Activated naive CD8-positive, alpha-beta T cell treated with anti-CD3 and anti-CD28 coated beads for 36 hours (primary cell): Measurements from ENCODE around the gene DCLK1. TPM values are rescaled to one million over a fixed set of nuclear protein-coding genes. Genes with fewer than 3 reads are reported as not detected.
"Not testable (repeated sequence)": the region's sequence is repeated elsewhere in the genome, so short reads cannot be mapped to it uniquely, and the experiment has no call there.

ENCODE experiments used
- DNase-seq: peaks from one replicate; pipeline ENCODE4 v3.0.0; 2021
- H3K27ac Mint-ChIP-seq: one replicate; pipeline ENCODE4 v1.8.0; 2022; ENCODE audit warnings: mild to moderate bottlenecking, moderate library complexity, mixed read lengths
- H3K27me3 Mint-ChIP-seq: one replicate; pipeline ENCODE4 v1.8.0; 2022; ENCODE audit warnings: mild to moderate bottlenecking, mixed read lengths
- H3K36me3 Mint-ChIP-seq: one replicate; pipeline ENCODE4 v1.8.0; 2021; ENCODE audit warnings: mild to moderate bottlenecking, mixed read lengths
- H3K4me1 Mint-ChIP-seq: one replicate; pipeline ENCODE4 v1.8.0; 2021; ENCODE audit warnings: mixed read lengths
- H3K4me3 Mint-ChIP-seq: one replicate; pipeline ENCODE4 v1.8.0; 2022; ENCODE audit warnings: mild to moderate bottlenecking, moderate library complexity, mixed read lengths
- H3K9me3 Mint-ChIP-seq: one replicate; pipeline ENCODE4 v1.8.0; 2022; ENCODE audit warnings: mixed read lengths
- total RNA-seq, 2 experiments: library from RNA; stranded (reverse); gene quantifications; one replicate each; pipeline ENCODE4 v1.2.3, GENCODE V29; 2021

The DCLK1 gene
- total RNA-seq, 2 experiments from 2014 or later, result not detected

DNA sequence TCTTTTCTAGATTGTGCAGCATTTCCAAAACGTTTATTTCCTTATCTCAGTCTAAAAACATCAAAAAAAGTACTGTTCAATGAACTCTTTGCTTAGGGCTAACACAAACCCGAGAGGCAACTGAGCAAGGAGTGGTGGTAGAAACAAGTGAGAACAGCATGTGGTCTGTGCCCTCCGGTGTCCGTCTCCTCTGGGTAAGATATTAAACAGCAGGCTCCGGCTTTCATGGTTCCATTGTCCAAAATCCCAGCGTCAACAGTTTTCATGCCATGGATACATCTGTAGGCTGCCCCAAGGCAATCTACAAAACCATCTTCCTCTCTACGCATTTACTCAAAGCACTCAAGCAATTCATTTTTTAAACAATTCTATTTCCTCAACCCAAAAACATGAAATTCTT, 22.8 kb downstream of the DCLK1 start:
- no peak overlapping the region for H3K4me3 Mint-ChIP-seq
- no peaks in the 10 kb centered on the region for H3K4me1 Mint-ChIP-seq
- no peaks in the 10 kb centered on the region for H3K9me3 Mint-ChIP-seq
- DNase-seq, result no peak
- H3K27ac Mint-ChIP-seq, result no peak overlapping the region
- no peaks in the 10 kb centered on the region for H3K36me3 Mint-ChIP-seq
- H3K27me3 Mint-ChIP-seq, result no peaks in the 10 kb centered on the region

DNA sequence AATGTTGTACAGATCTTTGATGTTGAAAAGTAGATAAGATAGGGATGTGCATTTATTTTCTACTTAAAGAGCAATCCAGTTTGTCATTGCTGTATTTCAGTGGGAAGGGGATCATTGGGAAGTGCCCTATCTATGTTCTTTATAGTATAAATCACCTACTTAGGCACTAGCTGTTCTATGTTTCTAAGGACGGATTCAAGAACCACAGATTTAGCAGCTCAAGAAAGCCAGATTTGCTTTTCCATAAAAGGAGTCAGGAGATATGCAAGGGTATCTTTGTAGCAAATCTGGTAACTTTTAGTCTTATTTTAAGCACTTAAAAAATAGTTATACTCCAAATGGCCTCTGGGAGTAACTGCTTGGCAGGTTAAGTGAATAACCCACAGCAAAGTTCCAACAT, 23.7 kb downstream of the DCLK1 start:
- Mint-ChIP-seq H3K27ac (no peak overlapping the region), H3K4me3 (no peak overlapping the region), H3K27me3 (peaks cover 3% of the 10 kb centered on the region), H3K4me1 (no peaks in the 10 kb centered on the region), H3K9me3 (no peaks in the 10 kb centered on the region), H3K36me3 (no peaks in the 10 kb centered on the region)
- DNase-seq, result no peak

DNA sequence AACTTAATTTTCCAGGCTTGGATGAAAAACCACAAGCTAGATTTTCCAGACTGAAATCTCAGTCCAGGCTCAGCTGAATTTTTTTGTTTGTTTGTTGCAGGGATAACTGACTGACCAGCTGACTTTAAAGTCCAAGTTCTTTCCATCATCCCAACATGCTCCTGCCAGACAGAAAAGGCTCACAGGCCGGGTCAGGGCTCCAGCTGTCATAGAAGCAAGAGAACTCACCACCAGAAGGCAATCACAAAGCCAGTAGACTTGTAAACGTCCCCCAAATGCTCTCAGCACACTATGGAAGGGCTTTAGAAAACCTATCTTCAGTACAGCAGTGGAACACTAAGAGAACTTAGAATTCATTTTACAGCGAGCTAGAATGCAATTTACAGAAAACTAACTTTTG, 25.5 kb downstream of the DCLK1 start:
- H3K9me3 Mint-ChIP-seq, result no peaks in the 10 kb centered on the region
- H3K27me3 Mint-ChIP-seq, result peaks cover 3% of the 10 kb centered on the region
- H3K4me3 Mint-ChIP-seq, result no peak overlapping the region
- no peak overlapping the region for H3K27ac Mint-ChIP-seq
- DNase-seq, result no peak
- no peaks in the 10 kb centered on the region for H3K4me1 Mint-ChIP-seq
- no peaks in the 10 kb centered on the region for H3K36me3 Mint-ChIP-seq

DNA sequence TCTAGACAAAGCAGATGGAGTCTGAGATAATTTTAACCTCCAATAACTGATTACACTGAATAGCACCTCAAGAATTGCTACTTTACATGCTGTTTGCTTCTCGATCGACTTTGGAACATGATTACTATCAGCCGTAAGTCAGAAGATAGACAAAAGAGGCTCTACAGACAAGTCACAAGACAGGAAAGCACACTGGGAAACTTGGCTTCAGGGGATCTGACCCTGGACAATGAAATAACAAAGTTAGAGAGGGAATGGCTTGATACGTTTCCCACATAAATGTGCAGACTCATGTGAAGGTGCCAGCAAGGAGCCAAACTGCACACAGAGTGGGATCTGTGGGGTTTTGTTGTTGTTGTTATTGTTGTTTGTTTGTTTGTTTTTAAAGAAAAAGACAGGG, 28.5 kb downstream of the DCLK1 start:
- Mint-ChIP-seq H3K4me1 (no peaks in the 10 kb centered on the region), H3K27ac (no peak overlapping the region), H3K27me3 (peaks cover 3% of the 10 kb centered on the region), H3K4me3 (no peak overlapping the region), H3K9me3 (no peaks in the 10 kb centered on the region), H3K36me3 (no peaks in the 10 kb centered on the region)
- no peak for DNase-seq

DNA sequence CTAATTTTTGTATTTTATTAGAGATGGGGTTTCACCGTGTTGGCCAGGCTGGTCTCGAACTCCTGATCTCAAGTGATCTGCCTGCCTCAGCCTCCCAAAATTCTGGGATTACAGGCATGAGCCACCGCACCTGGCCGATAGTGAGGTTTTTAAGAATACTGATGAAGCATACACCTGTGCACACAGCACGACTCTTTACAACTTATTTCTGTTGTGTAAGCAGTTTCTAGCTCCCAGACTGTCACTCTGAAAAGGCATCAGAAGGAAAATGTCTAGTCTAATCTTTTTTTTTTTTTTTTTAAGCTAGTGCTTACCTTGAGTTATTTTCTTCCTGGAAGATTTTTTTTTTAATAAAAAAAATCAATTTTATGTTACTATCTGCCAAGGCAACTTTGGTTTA, 29.3 kb downstream of the DCLK1 start:
- DNase-seq, H3K27ac Mint-ChIP-seq, H3K4me3 Mint-ChIP-seq, H3K36me3 Mint-ChIP-seq, H3K9me3 Mint-ChIP-seq, H3K27me3 Mint-ChIP-seq, H3K4me1 Mint-ChIP-seq: not testable (repeated sequence)

DNA sequence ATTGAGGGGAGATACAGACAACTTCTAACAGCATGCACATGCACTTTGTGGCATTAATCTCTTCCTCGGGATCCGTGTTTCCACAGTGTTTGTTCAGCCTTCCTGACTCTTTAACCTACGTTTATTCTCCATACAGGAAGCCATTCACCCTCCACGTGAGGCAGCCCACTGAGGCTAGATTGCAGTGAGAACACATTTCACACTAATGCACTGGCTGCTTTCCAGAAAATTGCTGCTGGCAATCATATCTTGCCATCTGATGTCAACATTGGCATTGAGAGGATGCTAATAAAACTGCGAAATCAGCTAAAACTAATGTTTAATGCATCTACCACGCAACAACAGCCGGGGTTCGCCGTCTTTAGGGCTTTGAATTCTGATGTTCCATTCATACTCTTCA, 30.0 kb downstream of the DCLK1 start:
- no peak for DNase-seq
- Mint-ChIP-seq H3K36me3 (no peaks in the 10 kb centered on the region), H3K27me3 (peaks cover 3% of the 10 kb centered on the region), H3K4me1 (no peaks in the 10 kb centered on the region), H3K4me3 (no peak overlapping the region), H3K9me3 (no peaks in the 10 kb centered on the region), H3K27ac (no peak overlapping the region)

DNA sequence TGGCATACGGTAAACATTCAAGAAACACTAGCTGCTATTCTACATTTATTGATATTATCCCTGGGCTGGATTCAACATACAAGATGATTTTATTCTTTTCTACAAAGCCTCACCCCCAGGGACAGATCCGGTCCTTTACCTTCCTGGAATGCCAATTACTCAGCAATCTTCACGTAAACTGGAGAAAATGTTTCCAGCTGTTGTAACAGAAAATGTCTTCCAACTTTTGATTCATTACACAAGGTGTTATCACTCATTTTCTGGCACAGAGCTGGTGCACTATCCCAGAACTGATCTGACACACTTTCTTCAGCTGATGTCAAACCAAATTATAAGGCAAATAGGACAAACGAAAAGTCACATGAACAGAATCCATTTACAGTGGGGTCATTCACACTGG, 33.1 kb downstream of the DCLK1 start:
- no peak overlapping the region for H3K27ac Mint-ChIP-seq
- no peaks in the 10 kb centered on the region for H3K9me3 Mint-ChIP-seq
- DNase-seq, result no peak
- no peaks in the 10 kb centered on the region for H3K4me1 Mint-ChIP-seq
- H3K36me3 Mint-ChIP-seq, result no peaks in the 10 kb centered on the region
- peaks cover 3% of the 10 kb centered on the region for H3K27me3 Mint-ChIP-seq
- H3K4me3 Mint-ChIP-seq, result no peak overlapping the region

DNA sequence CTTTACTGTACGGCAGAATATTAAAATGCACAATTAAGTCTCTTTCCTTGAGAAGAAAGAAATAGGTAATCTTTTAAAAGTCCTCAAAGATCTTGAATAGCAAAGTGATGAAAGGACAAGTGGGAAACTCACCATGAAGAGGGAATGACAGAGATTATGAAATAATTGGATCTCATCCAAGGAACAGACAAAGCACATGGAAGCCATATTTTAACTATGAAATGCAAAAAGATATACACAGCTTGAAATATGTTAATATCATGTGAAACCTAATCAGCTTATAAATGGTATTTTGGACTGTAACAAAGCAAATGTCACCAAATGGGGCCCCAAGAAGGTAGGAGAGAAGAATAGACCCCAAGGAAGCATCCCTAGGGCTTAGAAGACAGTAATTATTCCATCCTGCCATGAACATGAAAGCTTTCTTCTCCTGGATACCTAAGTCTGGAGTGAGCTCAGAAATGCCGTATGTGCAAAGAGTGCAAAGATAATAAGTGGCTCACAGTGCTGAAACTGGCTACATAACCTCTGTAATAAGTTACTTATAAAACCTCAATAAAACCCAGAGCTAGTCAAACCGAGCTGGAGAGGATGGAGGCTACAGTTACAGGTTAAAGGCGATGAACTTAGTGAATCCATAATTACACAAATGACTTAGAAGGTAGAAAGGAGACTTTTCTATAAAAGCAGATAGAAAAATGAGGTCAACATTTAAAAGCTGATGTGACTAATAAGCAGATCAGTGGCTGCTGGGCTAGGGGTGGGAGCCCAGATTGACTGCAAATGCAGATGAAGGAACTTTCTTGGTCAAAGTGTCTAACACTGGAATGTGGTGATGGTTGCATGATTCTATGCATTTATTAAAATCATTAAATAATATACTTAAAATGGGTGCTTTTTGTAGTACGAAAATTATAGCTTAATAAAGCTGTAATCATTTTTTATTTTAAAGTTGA, 34.4 kb downstream of the DCLK1 start:
- no peak overlapping the region for H3K4me3 Mint-ChIP-seq
- peaks cover 4% of the 10 kb centered on the region for H3K27me3 Mint-ChIP-seq
- H3K36me3 Mint-ChIP-seq, result no peaks in the 10 kb centered on the region
- no peak overlapping the region for H3K27ac Mint-ChIP-seq
- peaks cover 2% of the 10 kb centered on the region for H3K9me3 Mint-ChIP-seq
- DNase-seq, result no peak
- H3K4me1 Mint-ChIP-seq, result no peaks in the 10 kb centered on the region

DNA sequence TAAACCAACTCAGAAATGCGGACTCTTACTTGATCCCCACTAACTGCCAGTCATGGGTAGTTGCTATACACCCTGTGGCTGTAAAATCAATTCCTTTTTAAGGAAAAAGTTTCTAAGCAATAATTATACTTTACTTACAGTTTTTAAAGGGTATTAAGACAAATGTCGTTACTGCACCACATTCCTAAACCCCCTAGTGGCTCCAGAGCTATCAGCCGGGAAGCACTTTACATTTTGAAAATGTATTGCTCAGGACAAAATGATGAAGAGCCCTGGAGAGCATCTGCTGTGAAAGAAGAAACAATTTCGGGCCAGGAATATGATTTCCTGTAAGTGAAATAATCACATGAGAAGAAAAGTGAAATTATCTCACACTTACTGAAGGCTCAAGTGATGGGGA, 36.7 kb downstream of the DCLK1 start:
- H3K9me3 Mint-ChIP-seq, result peaks cover 2% of the 10 kb centered on the region
- H3K4me3 Mint-ChIP-seq, result no peak overlapping the region
- H3K4me1 Mint-ChIP-seq, result no peaks in the 10 kb centered on the region
- no peak overlapping the region for H3K27ac Mint-ChIP-seq
- no peaks in the 10 kb centered on the region for H3K36me3 Mint-ChIP-seq
- no peak for DNase-seq
- H3K27me3 Mint-ChIP-seq, result peaks cover 4% of the 10 kb centered on the region

DNA sequence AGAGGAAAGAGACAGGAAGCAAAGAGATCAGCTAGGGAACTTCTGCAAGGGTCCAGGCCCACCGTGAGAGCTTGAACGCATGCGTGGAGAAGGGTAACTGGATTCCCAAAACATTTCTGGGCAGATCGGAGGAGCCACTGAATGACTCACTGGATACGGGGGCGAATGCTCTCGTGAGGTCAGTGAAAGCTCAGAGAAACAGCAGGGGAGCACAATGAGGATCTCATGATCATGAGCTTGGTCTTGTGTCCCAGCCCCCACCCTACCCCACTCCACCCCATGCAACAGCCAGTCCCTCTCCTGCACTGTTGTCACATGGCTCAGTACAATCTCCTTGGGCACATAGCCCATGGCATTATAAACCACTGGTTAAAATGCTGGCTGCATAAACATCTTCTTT, 40.6 kb downstream of the DCLK1 start:
- Mint-ChIP-seq H3K27ac (no peak overlapping the region), H3K9me3 (peaks cover 2% of the 10 kb centered on the region), H3K4me1 (no peaks in the 10 kb centered on the region), H3K4me3 (no peak overlapping the region), H3K36me3 (no peaks in the 10 kb centered on the region), H3K27me3 (peaks cover 4% of the 10 kb centered on the region)
- DNase-seq, result no peak

DNA sequence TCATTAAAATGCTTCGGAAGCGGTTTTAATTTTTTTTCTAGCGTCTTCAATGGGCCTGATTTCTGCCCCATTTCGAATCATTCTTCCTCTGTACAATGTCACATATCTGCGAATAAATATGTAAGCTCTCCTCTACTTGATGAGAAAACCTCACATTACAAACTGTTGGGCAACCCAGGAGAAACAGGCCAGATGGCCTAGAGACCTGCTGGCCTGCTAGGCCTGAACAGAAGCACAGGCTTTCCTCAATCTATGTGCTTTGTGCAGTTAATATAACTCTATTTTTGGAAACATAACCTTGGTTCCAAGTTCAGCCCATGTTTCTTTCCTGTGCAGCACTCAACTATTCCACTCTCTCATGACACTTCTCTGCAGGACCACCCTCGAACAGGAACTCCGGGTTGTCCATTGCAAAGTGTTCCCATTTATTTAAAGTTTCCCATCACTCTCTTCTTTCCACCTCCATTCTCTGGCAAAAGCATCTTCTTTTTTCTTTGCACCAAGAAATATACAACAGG, 42.0 kb downstream of the DCLK1 start:
- no peaks in the 10 kb centered on the region for H3K4me1 Mint-ChIP-seq

DNA sequence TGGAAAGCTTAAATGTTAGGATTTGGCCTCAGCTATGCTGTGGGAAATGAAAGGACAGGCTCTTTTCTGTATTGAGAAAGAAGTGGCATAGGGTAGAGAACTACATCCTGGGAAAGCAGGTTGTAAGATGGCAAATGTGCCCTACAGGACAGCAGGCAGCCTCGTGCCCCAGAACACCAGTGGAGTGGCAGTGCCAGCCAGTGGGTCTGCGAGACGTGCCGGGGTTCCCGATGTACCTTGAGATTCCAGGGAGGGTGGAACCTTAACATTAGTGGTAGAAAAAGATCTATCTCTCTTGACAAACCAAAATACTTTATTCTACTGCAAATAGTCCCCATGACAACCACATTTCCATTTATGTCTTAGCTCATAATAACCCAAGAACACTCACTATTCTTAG, 42.7 kb downstream of the DCLK1 start:
- DNase-seq, result no peak
- H3K36me3 Mint-ChIP-seq, result no peaks in the 10 kb centered on the region
- no peak overlapping the region for H3K4me3 Mint-ChIP-seq
- no peaks in the 10 kb centered on the region for H3K4me1 Mint-ChIP-seq
- peaks cover 2% of the 10 kb centered on the region for H3K9me3 Mint-ChIP-seq
- peaks cover 4% of the 10 kb centered on the region for H3K27me3 Mint-ChIP-seq
- H3K27ac Mint-ChIP-seq, result no peak overlapping the region

More for the DNA sequence above, 42.0 kb downstream of the DCLK1 start:
- Mint-ChIP-seq H3K27ac (no peak overlapping the region), H3K27me3 (peaks cover 4% of the 10 kb centered on the region), H3K9me3 (peaks cover 2% of the 10 kb centered on the region), H3K4me3 (no peak overlapping the region), H3K36me3 (no peaks in the 10 kb centered on the region)
- no peak for DNase-seq

DNA sequence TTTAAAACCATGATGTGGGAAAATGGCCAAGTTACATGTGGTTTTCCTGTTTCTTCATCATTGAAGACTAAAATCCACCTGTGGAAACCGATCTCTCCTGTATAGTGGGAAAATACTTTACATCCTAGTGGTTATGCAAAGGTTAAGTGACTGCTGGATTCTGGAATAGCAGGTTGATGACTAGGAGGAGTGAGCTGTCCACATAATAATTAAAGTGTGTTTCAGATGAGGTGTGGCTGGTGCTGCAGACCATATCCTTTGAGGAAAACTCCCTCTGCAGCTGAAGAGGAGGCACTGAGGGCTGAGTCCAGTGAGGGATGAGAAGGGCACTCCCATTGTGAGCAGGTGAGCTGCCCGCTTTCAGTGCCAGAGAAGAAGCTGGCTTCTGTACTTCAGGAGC, 43.2 kb downstream of the DCLK1 start:
- DNase-seq, result no peak
- H3K27ac Mint-ChIP-seq, result no peak overlapping the region
- H3K36me3 Mint-ChIP-seq, result no peaks in the 10 kb centered on the region
- peaks cover 4% of the 10 kb centered on the region for H3K27me3 Mint-ChIP-seq
- H3K4me1 Mint-ChIP-seq, result no peaks in the 10 kb centered on the region
- no peak overlapping the region for H3K4me3 Mint-ChIP-seq
- peaks cover 2% of the 10 kb centered on the region for H3K9me3 Mint-ChIP-seq

DNA sequence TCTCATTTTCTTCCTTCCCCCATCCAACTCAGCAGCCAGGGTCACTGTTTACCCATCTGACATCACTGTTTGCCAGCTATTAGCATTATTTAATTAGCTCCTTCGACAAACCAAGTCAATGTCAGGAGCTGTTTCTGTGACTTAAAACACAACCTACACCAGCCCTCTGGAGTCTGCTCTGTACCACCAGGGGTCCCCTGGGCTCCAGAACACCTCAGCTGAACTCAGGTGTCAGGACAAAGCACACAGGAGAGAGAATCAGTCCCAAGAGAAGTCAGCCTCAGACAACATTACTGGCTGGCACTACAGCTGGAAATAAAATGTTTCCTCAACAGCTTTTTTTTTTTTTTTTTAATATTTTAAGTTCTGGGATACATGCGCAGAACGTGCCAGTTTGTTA, 45.1 kb downstream of the DCLK1 start:
- Mint-ChIP-seq H3K27me3 (no peaks in the 10 kb centered on the region), H3K9me3 (no peaks in the 10 kb centered on the region), H3K4me3 (no peak overlapping the region), H3K27ac (no peak overlapping the region), H3K4me1 (no peaks in the 10 kb centered on the region), H3K36me3 (no peaks in the 10 kb centered on the region)
- DNase-seq, result no peak

DNA sequence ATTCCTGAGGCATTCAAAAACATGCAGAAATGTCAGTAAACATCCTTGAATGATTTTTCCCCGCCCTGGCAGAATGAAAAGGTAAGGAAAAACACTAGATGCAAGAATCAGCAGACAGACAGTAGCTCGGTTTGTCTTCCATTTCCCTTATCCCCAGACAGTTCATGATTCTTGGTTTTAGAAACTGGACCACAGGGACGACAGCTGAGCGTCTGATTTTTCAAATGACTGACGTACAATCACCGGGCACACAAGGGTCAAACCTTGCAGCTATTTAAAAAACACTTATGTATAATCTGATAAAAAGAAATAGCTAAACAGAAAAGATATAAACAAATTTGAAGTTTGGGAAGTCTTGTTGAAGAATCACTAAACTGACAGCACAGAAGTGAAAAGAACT, 47.1 kb downstream of the DCLK1 start:
- no peak overlapping the region for H3K4me3 Mint-ChIP-seq
- H3K9me3 Mint-ChIP-seq, result no peaks in the 10 kb centered on the region
- no peak for DNase-seq
- H3K27me3 Mint-ChIP-seq, result no peaks in the 10 kb centered on the region
- H3K4me1 Mint-ChIP-seq, result no peaks in the 10 kb centered on the region
- no peaks in the 10 kb centered on the region for H3K36me3 Mint-ChIP-seq
- H3K27ac Mint-ChIP-seq, result no peak overlapping the region

DNA sequence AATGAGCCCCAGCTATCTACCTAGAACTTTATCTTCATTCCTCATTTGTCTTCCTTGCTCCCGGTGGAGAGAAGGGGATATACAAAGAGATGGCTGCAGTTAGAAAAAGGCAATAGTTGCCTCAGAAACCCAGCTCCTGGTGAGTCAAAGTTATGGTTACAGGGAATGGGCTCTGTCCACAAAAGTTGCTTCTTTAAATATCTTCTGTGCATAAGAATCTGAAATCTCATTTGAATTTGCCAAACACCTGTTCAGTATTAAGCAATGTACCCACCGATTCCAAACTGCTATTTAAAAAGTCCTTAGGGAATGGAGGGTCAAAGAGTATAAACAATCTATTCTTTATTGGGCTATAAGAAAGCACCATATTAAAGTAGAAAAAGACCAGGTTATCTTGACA, 48.4 kb downstream of the DCLK1 start:
- Mint-ChIP-seq H3K4me3 (no peak overlapping the region), H3K27ac (no peak overlapping the region), H3K36me3 (no peaks in the 10 kb centered on the region), H3K4me1 (no peaks in the 10 kb centered on the region), H3K9me3 (no peaks in the 10 kb centered on the region), H3K27me3 (no peaks in the 10 kb centered on the region)
- DNase-seq, result no peak
